ENCODE measurements around the gene ADNP. TPM values are rescaled to one million over a fixed set of nuclear protein-coding genes. Genes with fewer than 3 reads are reported as not detected.
A peak's percentile ranks its signal among the peaks of the same experiment; 100 is the strongest.

ADNP gene
- total RNA-seq, 1 experiment from 2014 or later, result 143 TPM

GRCh38 chr20:50879649-50880550 lies 51.3 kb downstream of the ADNP start:
- H2AFZ ChIP-seq (ENCODE audit: low read length), result no peak overlapping the region
- H3K27me3 ChIP-seq (ENCODE audit: insufficient read depth, low read length), result no peaks in the 10 kb centered on the region
- no peak overlapping the region for H2AK5ac ChIP-seq (ENCODE audit: insufficient read length, low read length)
- no peak overlapping the region for H3K4ac ChIP-seq (ENCODE audit: low read depth, low read length)
- H3T11ph ChIP-seq (ENCODE audit: low read length), result no peak overlapping the region
- no peak overlapping the region for H2BK12ac ChIP-seq (ENCODE audit: insufficient read length, low read depth, low read length)
- Mint-ChIP-seq H3K4me3 (no peak overlapping the region), H3K27me3 (ENCODE audit: low read depth) (no peaks in the 10 kb centered on the region), H3K9me3 (no peaks in the 10 kb centered on the region), H3K36me3 (ENCODE audit: insufficient read depth in 1 of 3, low read depth in 3 of 3) (peaks cover 16 to 31% (median 26%) of the 10 kb centered on the region in 3 experiments), H3K4me1 (peaks cover 18 to 19% of the 10 kb centered on the region in 2 experiments), H3K27ac (peak overlapping the region; percentile 48 to 53 (median 50); a peak in 4 of 7 replicates)
- no peak overlapping the region for H3K9ac ChIP-seq (ENCODE audit: extremely low read depth, insufficient read length, low read length)
- no peak overlapping the region for H2BK15ac ChIP-seq (ENCODE audit: low read depth, low read length)
- H3K79me2 ChIP-seq (ENCODE audit: insufficient read depth, low read length), result no peaks in the 10 kb centered on the region
- H3K14ac ChIP-seq (ENCODE audit: insufficient read depth, low read length), result no peak overlapping the region
- H4K8ac ChIP-seq (replicated peaks; ENCODE audit: insufficient read length, low read depth, low read length), result no peak overlapping the region
- no peak overlapping the region for H2BK120ac ChIP-seq (ENCODE audit: low read depth, low read length, poor library complexity, severe bottlenecking)
- no peak overlapping the region for H3K27ac ChIP-seq (ENCODE audit: insufficient read length, low read depth, low read length)
- no peaks in the 10 kb centered on the region for H4K20me1 ChIP-seq (ENCODE audit: control insufficient read depth, insufficient read depth, insufficient read length)
- TF ChIP-seq CTCF (conservative IDR thresholded peaks at IDR 0.05), result no peak
- no peaks in the 10 kb centered on the region for H3K23me2 ChIP-seq (ENCODE audit: insufficient read length, low read depth, low read length, poor library complexity, severe bottlenecking)
- no peak overlapping the region for H4K5ac ChIP-seq (ENCODE audit: insufficient read length, low read depth, low read length)
- no peak overlapping the region for H3K4me2 ChIP-seq (ENCODE audit: insufficient read depth, insufficient read length, low read length)
- WGBS (ENCODE audit: extremely low coverage, insufficient read length, low lambda C conversion rate), result no CpG with 5 or more reads among the region's 20 CpGs
- DNase-seq, result no peak
- no peak overlapping the region for H2BK5ac ChIP-seq (ENCODE audit: insufficient read length, low read length)
- no peak overlapping the region for H2BK20ac ChIP-seq (ENCODE audit: low read depth, low read length, poor library complexity, severe bottlenecking)
- no peak overlapping the region for H3K18ac ChIP-seq (ENCODE audit: insufficient read length, low read depth, low read length)
- H3K56ac ChIP-seq (ENCODE audit: insufficient read length, low read depth, low read length), result no peak overlapping the region
- no peak overlapping the region for H4K91ac ChIP-seq (ENCODE audit: insufficient read length, low read depth, low read length)
- no peaks in the 10 kb centered on the region for H3K9me3 ChIP-seq (ENCODE audit: control insufficient read depth, low read depth, low read length)
- H3K23ac ChIP-seq (ENCODE audit: insufficient read length, low read depth, low read length), result no peak overlapping the region
- H3K4me1 ChIP-seq (ENCODE audit: insufficient read depth, low read length), result no peaks in the 10 kb centered on the region
- no peaks in the 10 kb centered on the region for H3K79me1 ChIP-seq (ENCODE audit: insufficient read depth, low read depth, low read length, poor library complexity, severe bottlenecking)
